HG03039 (cell line): Measurements from ENCODE around the gene NIPSNAP3A.

Experiments
- ATAC-seq: cut with Tn5 transposase; IDR thresholded peaks from one replicate; pipeline ENCODE4 v1.9.1; 2021; ENCODE audit warnings: mild to moderate bottlenecking, moderate library complexity; ENCODE audit not compliant: unreplicated experiment

Gene NIPSNAP3A

GRCh38 chr9:104805441-104805840 lies 58.0 kb downstream of the NIPSNAP3A start:
- ATAC-seq = no peak

GRCh38 chr9:104808035-104808614 lies 60.6 kb downstream of the NIPSNAP3A start:
- no peak for ATAC-seq
